ENCODE data around the gene POLR3H.

The POLR3H gene

GRCh38 chr22:41556561-41556960 is 12.3 kb upstream of the POLR3H start:
- DNase-seq (ENCODE audit: low spot score) = no peak
- no peak for TF ChIP-seq CTCF (IDR thresholded peaks at IDR 0.05; ENCODE audit: extremely low read depth, missing control alignments)

- DNase-seq (ENCODE audit: low spot score) = no peak
- no peak for TF ChIP-seq CTCF (IDR thresholded peaks at IDR 0.05; ENCODE audit: extremely low read depth, missing control alignments)
Measured at GRCh38 chr22:41555325-41555982, 11.2 kb upstream of the POLR3H start.

- no peak for DNase-seq (ENCODE audit: low spot score)
- no peak for TF ChIP-seq CTCF (IDR thresholded peaks at IDR 0.05; ENCODE audit: extremely low read depth, missing control alignments)
Measured at GRCh38 chr22:41551877-41552582, 7.8 kb upstream of the POLR3H start.

- DNase-seq (ENCODE audit: low spot score) = no peak
- no peak for TF ChIP-seq CTCF (IDR thresholded peaks at IDR 0.05; ENCODE audit: extremely low read depth, missing control alignments)
Measured at GRCh38 chr22:41550952-41551491, 6.8 kb upstream of the POLR3H start.

GRCh38 chr22:41548830-41549211 is 4.6 kb upstream of the POLR3H start:
- no peak for TF ChIP-seq CTCF (IDR thresholded peaks at IDR 0.05; ENCODE audit: extremely low read depth, missing control alignments)
- no peak for DNase-seq (ENCODE audit: low spot score)

GRCh38 chr22:41544671-41545476 is 604 bp upstream of the POLR3H start:
- no peak for DNase-seq (ENCODE audit: low spot score)
- no peak for TF ChIP-seq CTCF (IDR thresholded peaks at IDR 0.05; ENCODE audit: extremely low read depth, missing control alignments)

GRCh38 chr22:41542224-41542623 is 2.0 kb downstream of the POLR3H start:
- no peak for TF ChIP-seq CTCF (IDR thresholded peaks at IDR 0.05; ENCODE audit: extremely low read depth, missing control alignments)
- DNase-seq (ENCODE audit: low spot score) = no peak

Measured in GM20000 (cell line).